SK-N-MC (cell line): ENCODE data around the gene TBC1D24.
"Not testable (repeated sequence)": the region's sequence is repeated elsewhere in the genome, so short reads cannot be mapped to it uniquely, and the experiment has no call there.

ENCODE experiments used
- DNase-seq: peaks from one replicate; pipeline ENCODE4 v3.0.0-alpha.2; 2011; ENCODE audit warnings: low read depth, low spot score
- H3K27ac ChIP-seq: fragments of 200-600 bp; sonication (generic); 2 replicates; pipeline ENCODE4 v1.5.1; 2016; ENCODE audit warnings: mixed run types
- H3K36me3 ChIP-seq: fragments of 200-600 bp; sonication (generic); 2 replicates; pipeline ENCODE4 v1.6.1; 2017; ENCODE audit warnings: antibody characterized with exemption, low read length, mixed read lengths; ENCODE audit not compliant: insufficient read depth
- H3K4me3 ChIP-seq: fragments of 200-600 bp; sonication (generic); 2 replicates; pipeline ENCODE4 v1.5.1; 2016
- H3K9ac ChIP-seq: fragments of 200-600 bp; sonication (generic); 2 replicates; pipeline ENCODE4 v1.8.0; 2017; ENCODE audit warnings: mixed run types, mixed read lengths; ENCODE audit not compliant: insufficient read length
- H3K9me3 ChIP-seq: fragments of 200-600 bp; sonication (generic); 2 replicates; pipeline ENCODE4 v1.6.1; 2017; ENCODE audit warnings: low read depth, mild to moderate bottlenecking, antibody characterized with exemption, low read length, moderate library complexity, mixed read lengths
- EZH2 ChIP-seq: fragments of 200-600 bp; sonication (generic); IDR thresholded peaks from one replicate; pipeline ENCODE4 v1.6.1; 2017; ENCODE audit warnings: antibody characterized with exemption
- FOXP2 ChIP-seq: optimal IDR thresholded peaks from 2 replicates; pipeline ENCODE3; 2011; ENCODE audit warnings: mild to moderate bottlenecking, moderate library complexity; ENCODE audit not compliant: insufficient read depth; ENCODE audit errors: extremely low read length, control extremely low read depth
- POLR2AphosphoS5 ChIP-seq: IDR thresholded peaks from 2 replicates; pipeline ENCODE4 v1.6.1; 2012; ENCODE audit warnings: mild to moderate bottlenecking, low read depth, low read length, borderline replicate concordance

TBC1D24 gene

GRCh38 chr16:2475413-2476344 is 752 bp downstream of the TBC1D24 start:
- no peak for DNase-seq
- no peak overlapping the region for H3K27ac ChIP-seq
- no peaks in the 10 kb centered on the region for H3K36me3 ChIP-seq
- peak overlapping the region; percentile 73 for H3K9ac ChIP-seq
- TF ChIP-seq EZH2: no peak
- TF ChIP-seq FOXP2: no peak
- TF ChIP-seq POLR2AphosphoS5: no peak; the same call in 1 of the 2 replicates
- H3K4me3 ChIP-seq: peak overlapping the region; percentile 92
- no peaks in the 10 kb centered on the region for H3K9me3 ChIP-seq

DNA sequence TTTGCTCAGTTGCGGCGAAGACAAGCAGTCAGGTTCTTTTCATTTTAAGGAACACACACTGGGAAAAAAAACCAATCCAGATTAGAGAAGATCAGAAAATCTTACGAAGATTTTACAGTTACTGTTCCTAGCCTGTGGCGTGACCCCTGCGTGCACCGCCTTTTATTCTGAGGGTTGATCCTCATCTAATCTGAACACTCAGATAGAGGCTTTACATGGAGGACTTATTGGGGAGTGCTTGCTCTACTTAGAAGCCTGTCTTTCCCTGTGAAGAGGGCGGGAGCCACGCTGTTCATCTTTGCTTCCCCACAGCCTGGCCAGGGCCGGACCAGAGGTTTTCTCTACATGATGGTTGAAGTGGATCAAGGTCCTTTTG is 1.4 kb downstream of the TBC1D24 start:
- H3K4me3 ChIP-seq: peak overlapping the region; percentile 92
- no peak overlapping the region for H3K9ac ChIP-seq
- no peak for DNase-seq
- TF ChIP-seq POLR2AphosphoS5 (no peak), EZH2 (no peak), FOXP2 (no peak)
- H3K27ac ChIP-seq: no peak overlapping the region
- no peaks in the 10 kb centered on the region for H3K36me3 ChIP-seq
- no peaks in the 10 kb centered on the region for H3K9me3 ChIP-seq

DNA sequence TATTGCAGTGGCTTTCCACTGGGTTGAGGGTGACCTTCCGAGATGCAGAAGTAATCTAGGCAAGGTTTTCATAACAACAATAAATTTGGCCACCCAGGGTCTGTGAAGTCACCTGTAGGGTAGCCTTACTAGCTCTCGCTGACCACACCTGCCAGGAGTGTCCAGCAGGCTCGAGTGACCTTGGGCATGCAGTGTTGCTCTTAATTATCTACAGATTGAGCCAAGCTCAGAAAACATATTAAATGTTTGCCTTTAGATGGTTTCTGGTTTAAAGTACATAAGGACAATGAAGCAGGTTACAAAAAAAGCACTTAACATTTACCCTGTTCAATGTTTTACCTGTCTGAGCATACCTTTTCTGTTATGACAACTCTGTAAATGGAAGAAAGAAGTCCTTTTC is 1.8 kb downstream of the TBC1D24 start:
- no peak overlapping the region for H3K27ac ChIP-seq
- no peaks in the 10 kb centered on the region for H3K36me3 ChIP-seq
- TF ChIP-seq FOXP2 (no peak), POLR2AphosphoS5 (no peak), EZH2 (no peak)
- no peak for DNase-seq
- no peaks in the 10 kb centered on the region for H3K9me3 ChIP-seq
- no peak overlapping the region for H3K9ac ChIP-seq
- no peak overlapping the region for H3K4me3 ChIP-seq

GRCh38 chr16:2477327-2477726 is 2.4 kb downstream of the TBC1D24 start:
- Histone ChIP-seq H3K9ac (no peak overlapping the region), H3K27ac (no peak overlapping the region)
- TF ChIP-seq FOXP2 (no peak), POLR2AphosphoS5 (no peak), EZH2 (no peak)

GRCh38 chr16:2478279-2478678 is 3.4 kb downstream of the TBC1D24 start:
- Histone ChIP-seq H3K36me3 (no peaks in the 10 kb centered on the region), H3K27ac (no peak overlapping the region), H3K9ac (no peak overlapping the region), H3K4me3 (no peak overlapping the region), H3K9me3 (no peaks in the 10 kb centered on the region)
- TF ChIP-seq FOXP2 (no peak), POLR2AphosphoS5 (0 out of 2 replicates have a peak, but pooled peaks have one; percentile 11), EZH2 (no peak)
- DNase-seq: no peak

More at GRCh38 chr16:2477327-2477726, 2.4 kb downstream of the TBC1D24 start:
- no peak overlapping the region for H3K4me3 ChIP-seq
- H3K9me3 ChIP-seq: no peaks in the 10 kb centered on the region
- no peaks in the 10 kb centered on the region for H3K36me3 ChIP-seq
- no peak for DNase-seq

DNA sequence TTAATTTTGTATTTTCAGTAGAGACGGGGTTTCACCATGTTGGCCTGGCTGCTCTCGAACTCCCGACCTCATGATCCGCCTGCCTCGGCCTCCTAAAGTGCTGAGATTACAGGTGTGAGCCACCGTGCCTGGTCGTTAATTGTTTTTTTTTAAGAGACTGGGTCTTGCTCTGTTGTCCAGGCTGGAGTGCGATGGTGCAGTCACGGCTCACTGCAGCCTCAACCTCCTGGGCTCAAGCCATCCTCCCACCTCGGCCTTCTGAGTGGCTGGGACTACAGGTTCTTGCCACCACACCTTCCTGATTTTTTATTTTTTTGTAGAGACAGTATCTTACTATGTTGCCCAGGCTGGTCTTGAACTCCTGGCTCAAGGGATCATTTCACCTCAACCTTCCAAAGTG is 5.1 kb downstream of the TBC1D24 start:
- not testable (repeated sequence) for H3K27ac ChIP-seq, H3K9ac ChIP-seq, DNase-seq, H3K4me3 ChIP-seq, H3K36me3 ChIP-seq, H3K9me3 ChIP-seq

- H3K27ac ChIP-seq: no peak overlapping the region
- DNase-seq: no peak
- H3K9me3 ChIP-seq: no peaks in the 10 kb centered on the region
- H3K36me3 ChIP-seq: no peaks in the 10 kb centered on the region
- TF ChIP-seq EZH2 (no peak), FOXP2 (no peak), POLR2AphosphoS5 (no peak)
- H3K4me3 ChIP-seq: no peak overlapping the region
- H3K9ac ChIP-seq: no peak overlapping the region
Measured at GRCh38 chr16:2480948-2481347, 6.0 kb downstream of the TBC1D24 start.

- no peak overlapping the region for H3K9ac ChIP-seq
- no peak for DNase-seq
- no peaks in the 10 kb centered on the region for H3K9me3 ChIP-seq
- no peak overlapping the region for H3K4me3 ChIP-seq
- H3K36me3 ChIP-seq: no peaks in the 10 kb centered on the region
- no peak overlapping the region for H3K27ac ChIP-seq
- TF ChIP-seq POLR2AphosphoS5: no peak
- TF ChIP-seq FOXP2: no peak
- no peak for TF ChIP-seq EZH2
Measured at GRCh38 chr16:2481676-2482075, 6.7 kb downstream of the TBC1D24 start.

DNA sequence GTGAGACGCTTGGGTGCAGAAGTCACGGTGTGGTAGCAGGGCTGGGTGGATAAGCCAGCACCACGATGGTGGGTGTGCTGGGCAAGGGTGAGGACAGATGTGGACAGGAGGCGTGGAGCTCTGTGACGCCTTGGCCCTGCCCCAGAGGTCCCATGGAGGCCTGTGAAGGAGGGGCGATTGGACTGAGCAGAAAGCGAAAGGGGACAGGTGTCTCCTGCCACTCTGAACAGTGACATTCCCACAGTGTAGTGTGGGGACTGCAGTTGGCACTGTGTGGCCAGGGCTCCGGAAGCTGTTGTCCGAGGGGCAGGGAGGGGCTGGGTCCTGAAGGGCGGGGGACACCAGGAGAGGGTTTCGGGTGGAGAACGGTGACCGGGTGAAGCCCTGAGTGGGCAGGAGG is 7.3 kb downstream of the TBC1D24 start:
- Histone ChIP-seq H3K9ac (no peak overlapping the region), H3K27ac (no peak overlapping the region), H3K4me3 (no peak overlapping the region), H3K9me3 (no peaks in the 10 kb centered on the region), H3K36me3 (no peaks in the 10 kb centered on the region)
- no peak for TF ChIP-seq FOXP2
- TF ChIP-seq EZH2: no peak
- TF ChIP-seq POLR2AphosphoS5: no peak
- DNase-seq: no peak
